ENCODE measurements around the gene PBX4.

Gene PBX4

GRCh38 chr19:19520989-19521388 lies 97.5 kb downstream of the PBX4 start:
- ATAC-seq (replicated peaks; ENCODE audit: extremely low read depth, poor library complexity, severe bottlenecking) (no peak), DNase-seq (ENCODE audit: low spot score in 2 of 2) (no peak)
- Mint-ChIP-seq H3K4me3 (no peak overlapping the region), H3K4me1 (peaks cover 26% of the 10 kb centered on the region), H3K27me3 (no peaks in the 10 kb centered on the region), H3K27ac (ENCODE audit: low read depth) (no peak overlapping the region), H3K9me3 (no peaks in the 10 kb centered on the region), H3K36me3 (ENCODE audit: insufficient read depth) (peaks cover 27% of the 10 kb centered on the region)

DNA sequence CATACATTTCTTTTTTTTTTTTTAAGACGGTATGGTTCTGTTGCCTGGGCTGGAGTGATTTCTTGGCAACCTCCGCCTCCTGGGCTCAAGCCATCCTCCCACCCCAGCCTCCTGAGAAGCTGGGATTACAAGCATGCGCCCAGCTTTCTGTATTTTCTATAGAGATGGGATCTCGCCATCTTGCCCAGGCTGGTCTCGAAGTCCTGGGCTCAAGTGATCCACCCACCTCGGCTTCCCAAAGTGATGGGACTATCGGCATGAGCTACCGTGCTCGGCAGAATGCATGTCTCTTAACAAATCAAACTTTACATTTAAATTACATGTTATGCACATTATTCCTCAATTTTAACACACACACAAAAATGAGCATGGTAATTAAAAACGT lies 101.3 kb downstream of the PBX4 start:
- Mint-ChIP-seq H3K27me3 (no peaks in the 10 kb centered on the region), H3K27ac (ENCODE audit: low read depth) (no peak overlapping the region), H3K36me3 (ENCODE audit: insufficient read depth) (peaks cover 25% of the 10 kb centered on the region), H3K9me3 (no peaks in the 10 kb centered on the region), H3K4me3 (peak overlapping the region; percentile 92), H3K4me1 (peaks cover 28% of the 10 kb centered on the region)
- ATAC-seq (replicated peaks; ENCODE audit: extremely low read depth, poor library complexity, severe bottlenecking) (no peak), DNase-seq (ENCODE audit: low spot score in 2 of 2) (no peak)

DNA sequence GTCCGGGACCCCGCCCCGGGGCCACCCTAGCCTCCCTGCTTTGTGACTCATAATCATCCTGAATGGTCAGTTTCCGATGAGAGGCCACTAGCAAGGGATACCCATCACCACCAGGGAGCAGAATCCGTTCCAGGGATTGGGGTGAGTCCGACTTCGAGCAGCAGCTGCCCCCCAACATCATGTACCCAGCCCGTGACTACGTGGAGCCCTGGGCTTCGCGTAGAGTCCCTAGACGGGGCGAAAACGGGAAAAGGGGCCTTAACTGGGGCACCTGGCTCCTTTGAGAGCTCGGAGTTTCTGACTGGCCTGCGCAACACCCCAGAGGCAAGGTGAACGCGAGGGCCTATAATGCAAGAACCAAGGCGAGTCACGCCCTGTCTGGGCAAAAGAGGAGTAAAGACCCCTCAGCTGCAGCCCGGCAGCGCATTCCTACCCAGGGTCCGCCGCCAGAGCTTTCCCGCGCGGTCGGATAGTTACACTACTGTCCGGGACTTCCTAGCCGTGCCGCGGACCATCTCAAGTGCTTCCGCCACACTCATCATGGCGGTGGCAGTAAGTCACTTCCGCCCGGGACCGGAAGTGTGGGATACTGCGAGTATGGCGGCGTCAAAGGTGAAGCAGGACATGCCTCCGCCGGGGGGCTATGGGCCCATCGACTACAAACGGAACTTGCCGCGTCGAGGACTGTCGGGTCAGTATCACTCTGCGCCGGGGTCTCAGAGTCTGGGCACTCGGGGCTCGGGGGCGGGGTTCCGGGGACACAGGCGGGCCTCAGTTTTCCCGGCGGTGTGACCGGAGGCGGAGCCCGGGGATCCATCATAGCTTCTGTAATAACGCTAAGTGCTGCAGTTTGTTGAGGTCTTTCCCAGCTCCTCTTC lies 102.6 kb downstream of the PBX4 start, which contains the start of gene NDUFA13:
NDUFA13 (plus strand) TSS at position 584 of the 878 bp plus-strand sequence; CDS start at position 598, 14 bp downstream.
- peak within 1 kb of the TSS; percentile 92 for H3K4me3 Mint-ChIP-seq
- peak; percentile 93 to 98 for DNase-seq (ENCODE audit: low spot score in 2 of 2)
- ATAC-seq (replicated peaks; ENCODE audit: extremely low read depth, poor library complexity, severe bottlenecking) = peak; percentile 91
- H3K9me3 Mint-ChIP-seq = no peaks in the 10 kb centered on the region
- H3K27me3 Mint-ChIP-seq = no peaks in the 10 kb centered on the region
- H3K27ac Mint-ChIP-seq (ENCODE audit: low read depth) = peak within 1 kb of the TSS; percentile 95
- H3K36me3 Mint-ChIP-seq (ENCODE audit: insufficient read depth) = peaks cover 25% of the 10 kb centered on the region
- H3K4me1 Mint-ChIP-seq = peaks cover 26% of the 10 kb centered on the region

DNA sequence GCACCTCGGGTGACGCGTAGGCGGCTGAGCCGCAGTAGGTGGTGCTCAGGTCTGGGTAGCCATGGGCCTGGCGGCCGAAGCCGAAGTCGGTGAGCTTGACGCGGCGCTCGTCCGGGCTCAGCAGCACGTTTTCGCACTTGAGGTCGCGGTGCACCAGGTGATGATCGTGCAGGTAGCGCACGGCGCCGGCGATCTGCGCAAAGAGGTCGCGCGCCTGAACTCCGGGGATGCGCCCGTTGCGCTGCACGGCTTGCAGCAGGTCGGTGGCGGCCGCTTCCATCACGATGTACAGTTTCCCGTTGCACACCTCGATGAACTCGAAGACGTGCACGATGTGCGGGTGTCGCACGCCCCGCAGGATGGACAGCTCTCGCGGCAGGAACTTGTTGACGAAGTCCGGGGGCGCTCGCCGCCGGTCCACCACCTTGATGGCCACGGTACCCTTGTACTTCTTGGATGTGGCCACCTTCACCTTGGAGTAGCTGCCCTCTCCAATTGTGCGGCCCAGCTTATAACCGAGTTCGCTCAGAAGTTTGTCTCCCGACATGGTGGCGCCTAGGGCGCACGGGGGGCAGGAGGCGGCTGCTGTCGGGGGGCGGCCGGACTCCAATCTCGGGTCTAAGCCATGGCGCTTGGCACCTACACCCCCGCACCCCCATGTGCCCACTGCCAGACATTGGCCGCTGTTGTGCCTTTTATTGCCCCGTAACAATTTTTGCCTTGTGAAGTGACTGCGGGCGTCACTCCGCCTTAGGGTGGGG lies 103.4 kb downstream of the PBX4 start, which contains the start of gene TSSK6:
TSSK6 (minus strand) TSS at position 668 of the 761 bp plus-strand sequence; CDS start at position 547, 121 bp downstream.
- peaks cover 23% of the 10 kb centered on the region for H3K36me3 Mint-ChIP-seq (ENCODE audit: insufficient read depth)
- peak within 1 kb of the TSS; percentile 92 for H3K4me3 Mint-ChIP-seq
- no peaks in the 10 kb centered on the region for H3K9me3 Mint-ChIP-seq
- peak within 1 kb of the TSS; percentile 95 for H3K27ac Mint-ChIP-seq (ENCODE audit: low read depth)
- DNase-seq (ENCODE audit: low spot score in 2 of 2) = no peak
- H3K4me1 Mint-ChIP-seq = peaks cover 18% of the 10 kb centered on the region
- H3K27me3 Mint-ChIP-seq = no peaks in the 10 kb centered on the region
- ATAC-seq (replicated peaks; ENCODE audit: extremely low read depth, poor library complexity, severe bottlenecking) = no peak

GRCh38 chr19:19514215-19514657 lies 104.3 kb downstream of the PBX4 start:
- no peak for ATAC-seq (replicated peaks; ENCODE audit: extremely low read depth, poor library complexity, severe bottlenecking)
- peaks cover 11% of the 10 kb centered on the region for H3K4me1 Mint-ChIP-seq
- H3K36me3 Mint-ChIP-seq (ENCODE audit: insufficient read depth) = peaks cover 21% of the 10 kb centered on the region
- H3K27me3 Mint-ChIP-seq = no peaks in the 10 kb centered on the region
- no peaks in the 10 kb centered on the region for H3K9me3 Mint-ChIP-seq
- DNase-seq (ENCODE audit: low spot score in 2 of 2) = no peak
- peak overlapping the region; percentile 44 for H3K27ac Mint-ChIP-seq (ENCODE audit: low read depth)
- H3K4me3 Mint-ChIP-seq = peak overlapping the region; percentile 45

- Mint-ChIP-seq H3K4me3 (peak overlapping the region; percentile 45), H3K9me3 (no peaks in the 10 kb centered on the region), H3K4me1 (peaks cover 8% of the 10 kb centered on the region), H3K27me3 (no peaks in the 10 kb centered on the region), H3K36me3 (ENCODE audit: insufficient read depth) (peaks cover 20% of the 10 kb centered on the region), H3K27ac (ENCODE audit: low read depth) (no peak overlapping the region)
- no peak for DNase-seq (ENCODE audit: low spot score in 2 of 2)
- ATAC-seq (replicated peaks; ENCODE audit: extremely low read depth, poor library complexity, severe bottlenecking) = no peak
Observed at GRCh38 chr19:19513682-19514081, 104.8 kb downstream of the PBX4 start.

Data from central memory CD8-positive, alpha-beta T cell (primary cell).